Activated T-cell treated with anti-CD3 and anti-CD28 coated beads for 24 hours (primary cell): Measurements from ENCODE around the gene CD22.

Source experiments
- DNase-seq: peaks from one replicate; pipeline ENCODE4 v3.0.0-alpha.2; 2020; ENCODE audit warnings: low read depth

CD22 gene

DNA sequence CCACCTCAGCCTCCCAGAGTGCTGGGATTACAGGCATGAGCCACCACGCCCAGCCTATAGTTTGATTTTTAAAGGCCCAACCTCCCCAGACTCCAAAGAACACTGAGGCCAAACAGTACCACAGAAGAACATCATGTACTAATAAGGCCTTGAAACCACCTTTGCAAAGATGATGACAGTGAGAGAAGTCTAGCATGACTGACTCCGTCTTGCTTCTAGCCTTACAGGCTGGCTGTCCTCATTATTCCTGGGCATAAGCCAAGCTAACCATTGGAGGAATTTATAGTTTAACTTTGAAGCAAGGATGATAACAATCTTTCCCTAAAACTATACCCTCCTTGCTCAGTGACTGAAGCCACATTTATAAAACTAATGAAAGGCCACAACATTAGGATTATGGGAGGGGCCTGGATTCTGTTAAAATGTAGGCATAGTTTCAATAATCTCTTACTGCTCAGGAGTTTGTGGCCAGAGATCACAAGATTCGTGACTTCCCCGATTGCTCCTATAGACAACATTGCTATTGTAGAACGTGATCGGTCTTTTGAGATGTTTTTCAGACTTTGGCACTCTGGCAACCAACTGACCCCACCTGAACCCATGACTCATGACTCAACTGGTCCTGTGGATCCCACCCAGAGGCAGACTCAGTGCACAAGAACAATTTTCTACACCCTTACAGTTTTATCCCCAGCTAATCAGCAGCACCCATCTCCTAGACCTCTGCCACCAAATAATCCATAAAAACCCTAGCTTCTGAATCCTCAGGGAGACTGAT lies 59.5 kb downstream of the CD22 start:
- no peak for DNase-seq

DNA sequence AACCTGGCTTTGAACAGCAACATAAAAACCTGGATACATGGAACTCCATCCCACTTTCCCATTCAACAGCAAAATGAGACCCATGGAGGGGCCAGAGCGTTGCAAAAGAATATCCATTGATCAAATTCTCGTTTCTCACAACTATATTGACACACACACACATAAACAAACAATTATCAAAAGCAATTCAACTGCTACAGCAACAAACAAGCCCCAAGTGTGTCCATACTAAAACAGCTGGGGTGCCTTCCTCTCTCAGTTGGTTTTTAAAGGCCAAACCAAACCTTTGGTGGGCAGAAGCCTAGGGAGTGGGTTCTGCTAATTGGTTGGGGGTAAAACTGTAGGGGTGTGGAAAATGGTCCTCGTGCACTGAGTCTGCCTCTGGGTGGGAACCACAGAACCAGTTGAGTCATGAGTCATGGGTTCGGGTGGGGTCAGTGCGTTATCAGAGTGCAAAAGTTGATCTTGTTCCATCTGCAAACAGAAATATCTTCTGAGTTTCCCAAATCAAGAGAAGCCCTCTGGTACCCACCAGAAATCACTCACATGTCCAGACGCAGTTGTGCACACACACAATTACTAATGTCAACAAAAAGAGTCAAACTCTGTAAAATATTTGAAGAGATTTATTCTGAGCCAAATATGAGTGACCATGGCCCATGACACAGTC lies 60.3 kb downstream of the CD22 start:
- DNase-seq: no peak

GRCh38 chr19:35392742-35393715 lies 64.0 kb downstream of the CD22 start:
- no peak for DNase-seq

GRCh38 chr19:35395382-35396199 lies 66.6 kb downstream of the CD22 start:
- no peak for DNase-seq

DNA sequence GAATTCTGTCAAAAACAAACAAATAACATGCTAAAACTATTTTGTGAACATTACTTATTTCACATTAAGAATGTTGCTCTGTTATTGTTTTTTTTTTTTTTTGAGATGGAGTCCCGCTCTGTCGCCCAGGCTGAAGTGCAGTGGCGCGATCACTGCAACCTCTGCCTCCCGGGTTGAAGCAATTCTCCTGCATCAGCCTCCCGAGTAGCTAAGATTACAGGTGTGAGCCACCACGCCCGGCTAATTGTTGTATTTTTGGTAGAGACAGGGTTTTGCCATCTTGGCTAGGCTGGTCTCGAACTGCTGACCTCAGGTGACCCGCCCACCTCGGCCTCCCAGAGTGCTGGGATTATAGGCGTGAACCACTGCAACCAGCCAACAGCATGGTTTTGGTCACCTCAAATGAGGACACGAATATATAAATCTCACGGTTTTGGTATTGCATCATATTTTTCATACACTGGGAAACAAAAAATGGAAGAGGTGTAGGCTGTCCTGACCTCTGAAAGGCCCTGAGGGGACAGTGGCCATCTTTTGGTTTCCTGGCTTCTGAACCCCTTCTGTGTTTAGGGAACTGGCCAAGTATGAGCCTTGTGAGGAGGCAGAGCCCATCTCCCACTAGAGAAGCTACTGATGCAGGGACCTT lies 67.4 kb downstream of the CD22 start:
- DNase-seq: no peak
